Heart left ventricle (tissue), 13 donors: ENCODE measurements around the gene SRR.

ENCODE experiments used
- CTCF ChIP-seq, 12 donors: fragments of 200-600 bp; sonication (generic) in 4 of 12; IDR thresholded peaks; one replicate each; pipeline versions ENCODE4 v1.5.0 to v1.8.0; 2018 to 2022; ENCODE audit warnings: antibody characterized with exemption in 12 of 12, mild to moderate bottlenecking in 5 of 12
- POLR2A ChIP-seq, 2 donors: fragments of 450-650 bp; IDR thresholded peaks; one replicate each; pipeline ENCODE4 v1.6.1; 2017; ENCODE audit warnings: antibody characterized with exemption in 2 of 2, mild to moderate bottlenecking in 2 of 2, moderate library complexity in 2 of 2
- donor health status: ischemic (EF 13 %, LVEDD 7.1; RV severe dilation, severe dysfunction).
- donor health status: DM: no; HTN: yes; CAD: no.
- donor health status: DM: no; HTN: no; CAD: no.
- donor health status: ischemic (EF 25% LVEDD 6.9; RV normal size, moderate dysfunction).
- donor health status: ischemic (EF 25% LVEDD 5.7; RV mildly dilated, moderate dysfunction).
- donor health status: ischemic (EF 35%, LVEDD 5.7; RV mildly dilated, moderate dysfunction).
- donor health status: nonischemic (EF 11% LVEDD 7.7; RV severe dilation, severe dysfunction).
- donor health status: DM: yes; HTN: yes; CAD: no.
- donor health status: PGD.
- donor health status: ischemic (EF 29% LVEDD 5.4; RV normal size, mild dysfunction).
- donor health status: nonischemic (EF 23%, LVEDD 6.1; RV moderate dilation, normal function).

DNA sequence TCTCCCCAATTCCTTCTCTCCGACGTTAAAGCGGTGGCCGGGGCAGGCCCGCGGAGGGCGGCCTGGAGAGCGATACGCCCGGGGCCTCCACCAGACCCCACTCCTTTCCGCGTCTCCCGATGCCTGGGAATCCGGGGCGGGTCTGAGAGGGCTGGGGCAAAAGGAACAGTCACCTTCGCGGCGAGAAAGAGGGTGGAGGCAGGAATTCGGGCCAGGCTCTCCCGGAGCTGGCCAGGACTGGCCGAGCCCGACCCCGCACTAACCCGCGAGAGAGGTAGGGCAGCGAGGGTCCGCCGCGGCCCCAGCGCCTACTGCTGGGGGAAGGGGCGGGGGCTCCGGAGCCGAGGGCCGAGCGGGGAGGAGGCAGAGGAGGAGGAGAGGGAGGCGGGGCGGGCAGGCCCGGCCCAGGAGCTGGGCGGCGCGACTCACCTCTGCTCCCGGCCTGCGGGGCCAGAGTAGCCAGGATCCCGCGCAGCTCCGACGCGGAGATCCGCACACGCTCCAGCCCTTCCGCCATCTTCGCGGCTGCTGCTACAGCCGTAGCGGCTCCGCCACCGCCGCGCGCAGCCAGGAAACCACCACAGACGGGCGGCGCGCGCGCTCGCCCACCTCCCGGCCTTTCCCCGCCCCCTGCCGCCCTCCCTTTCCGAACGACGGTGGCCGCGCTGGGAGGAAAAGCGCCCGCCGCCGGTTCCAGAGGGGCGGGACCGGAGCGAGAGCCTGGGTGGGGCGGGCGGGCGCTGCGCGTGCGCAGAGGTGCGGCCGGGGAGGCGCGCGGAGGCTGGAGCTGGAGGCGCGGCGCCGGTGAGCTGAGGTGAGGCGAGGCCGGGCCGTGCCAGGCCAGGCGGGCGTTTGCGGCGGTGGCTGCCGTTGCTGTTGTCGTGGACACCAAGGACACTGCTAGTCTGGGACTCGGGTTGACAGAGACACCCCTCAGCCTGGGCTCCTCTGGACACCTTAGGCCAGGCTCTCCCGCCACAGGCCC is at the start of gene SRR, which contains the start of gene SMG6:
- TF ChIP-seq POLR2A (IDR thresholded peaks at IDR 0.05) (peak in 1 of 2 donors; percentile 51), CTCF (IDR thresholded peaks at IDR 0.05) (peak in 1 of 12 donors; percentile 27)
